Embryonic facial prominence (tissue), 1 donor: Measurements from ENCODE around the gene F3.
"Not testable (repeated sequence)": the region's sequence is repeated elsewhere in the genome, so short reads cannot be mapped to it uniquely, and the experiment has no call there.

Experiments
- DNase-seq: peaks from one replicate; pipeline ENCODE4 v3.0.0-alpha.2; 2016; ENCODE audit errors: extremely low spot score

Gene F3

DNA sequence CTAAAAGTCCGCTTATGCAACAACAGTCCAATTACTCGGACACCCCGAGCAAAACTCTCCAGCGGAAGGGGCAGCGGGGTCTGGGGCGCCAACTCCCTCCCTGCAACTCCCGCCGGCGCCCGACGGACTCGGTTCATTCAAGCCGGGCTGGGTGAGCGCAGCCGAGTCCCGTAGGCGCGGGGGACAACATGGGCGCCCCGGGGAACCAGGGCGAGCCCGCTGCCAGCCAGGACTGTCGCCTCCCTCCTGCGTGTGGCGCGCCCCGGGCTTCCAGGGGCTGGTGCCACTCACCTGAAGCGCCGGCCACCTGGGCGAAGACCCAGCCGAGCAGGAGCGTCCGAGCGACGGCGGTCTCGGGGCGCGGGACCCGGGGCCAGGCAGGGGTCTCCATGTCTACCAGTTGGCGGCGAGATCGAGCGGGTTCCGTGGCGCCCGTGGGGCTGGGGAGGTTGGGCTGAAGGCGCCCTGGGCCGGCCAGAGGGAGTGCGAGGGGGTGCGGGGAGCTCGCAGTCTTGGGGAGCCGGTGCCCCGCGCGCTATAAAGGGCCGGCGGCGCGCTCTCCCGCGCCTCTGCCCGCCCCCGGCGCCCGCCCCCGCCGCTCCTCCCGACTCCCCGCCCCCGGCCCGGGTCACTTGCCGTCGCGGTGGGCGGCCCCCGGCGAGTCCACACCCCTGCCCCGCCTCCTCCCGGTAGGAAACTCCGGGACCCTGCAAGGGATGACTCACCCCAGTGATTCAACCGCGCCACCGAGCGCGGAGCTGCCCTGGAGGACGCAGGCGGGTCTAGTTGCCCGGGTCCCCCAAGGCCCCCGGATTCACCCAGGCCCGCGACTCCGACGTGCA lies at the start of gene F3:
Gene F3 (minus strand): TSS at position 514 of the 842 bp plus-strand sequence. CDS start 123 bp downstream, at position 391.
- peak; percentile 37 for DNase-seq

DNA sequence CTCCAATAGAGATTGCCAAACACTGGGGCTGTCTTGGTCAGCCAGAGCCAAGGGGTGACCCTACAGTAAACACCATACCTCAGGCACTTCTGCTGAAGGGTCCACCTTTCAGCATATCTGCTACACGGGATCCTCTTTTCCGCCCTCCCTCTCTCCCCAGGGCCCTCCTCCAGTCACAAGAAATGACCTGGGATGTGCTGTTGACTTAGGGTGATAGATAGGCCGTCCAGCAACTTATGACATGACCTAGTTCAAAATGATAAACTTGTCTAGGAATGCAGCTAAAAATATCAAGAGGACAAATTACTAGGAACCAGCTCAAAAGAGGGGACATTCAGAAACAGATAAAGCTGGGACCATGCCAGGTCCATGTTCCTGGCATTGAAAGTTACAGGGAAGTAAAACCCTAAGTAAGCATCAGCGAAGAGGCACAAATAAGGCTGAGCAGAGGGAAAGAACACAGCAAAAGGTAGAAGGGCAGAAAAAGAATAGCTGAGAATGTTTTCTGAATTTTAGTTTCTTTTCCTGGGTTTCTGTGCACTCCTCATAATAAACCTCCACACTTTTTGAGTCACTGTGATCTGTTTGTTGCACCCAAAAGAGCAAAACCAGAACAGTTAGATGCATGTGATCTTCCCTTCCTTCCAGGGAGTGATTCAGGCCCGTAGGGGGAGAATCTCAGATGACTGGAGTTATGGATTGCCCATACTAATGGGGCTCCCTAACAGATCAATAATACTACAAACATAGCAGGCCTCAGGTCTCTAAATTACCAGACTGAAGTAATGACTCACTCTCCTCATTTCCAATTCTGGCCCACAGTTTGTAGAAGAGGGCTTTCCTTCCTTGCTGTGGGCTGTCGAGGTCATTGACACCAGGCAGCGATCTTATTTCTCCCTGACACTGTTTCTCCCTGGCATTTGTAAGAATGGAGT lies 48.9 kb upstream of the F3 start:
- DNase-seq = no peak

DNA sequence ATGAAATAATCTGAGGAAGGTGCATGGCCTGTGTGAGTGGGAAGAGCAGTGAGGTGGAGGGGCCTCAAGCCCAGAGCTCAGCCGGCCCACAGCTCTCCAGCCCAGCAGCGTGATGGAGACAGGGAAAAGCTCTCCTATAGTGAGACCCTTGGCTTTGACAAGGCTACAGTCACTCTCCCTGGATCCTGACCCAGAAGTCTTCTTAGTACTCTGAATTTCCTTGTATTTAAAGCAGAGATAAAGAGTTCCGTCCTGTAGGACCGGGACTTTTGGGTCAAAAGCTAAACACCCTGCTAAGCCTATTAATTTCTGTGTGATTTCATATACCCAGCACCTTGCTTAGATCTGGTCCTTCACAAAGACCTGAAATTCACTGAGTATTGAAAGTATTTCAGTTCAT lies 48.2 kb upstream of the F3 start:
- DNase-seq = no peak

DNA sequence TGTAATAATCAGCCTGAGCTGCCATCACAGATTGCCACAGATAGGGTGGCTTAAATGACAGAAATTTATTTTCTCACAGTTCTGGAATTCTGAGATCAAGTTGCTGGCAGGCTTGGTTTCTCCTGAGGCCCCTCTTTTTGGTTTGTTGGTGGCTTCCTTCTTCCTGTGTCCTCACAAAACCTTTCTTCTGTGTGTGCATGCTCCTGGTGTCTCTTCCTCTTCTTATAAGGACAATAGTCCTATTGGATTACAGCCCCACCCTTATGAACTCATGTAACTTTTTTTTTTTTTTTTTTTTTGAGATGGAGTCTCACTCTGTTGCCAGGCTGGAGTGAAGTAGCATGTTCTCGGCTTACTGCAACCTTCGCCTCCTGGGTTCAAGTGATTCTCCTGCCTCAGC lies 41.0 kb upstream of the F3 start:
- DNase-seq = no peak

DNA sequence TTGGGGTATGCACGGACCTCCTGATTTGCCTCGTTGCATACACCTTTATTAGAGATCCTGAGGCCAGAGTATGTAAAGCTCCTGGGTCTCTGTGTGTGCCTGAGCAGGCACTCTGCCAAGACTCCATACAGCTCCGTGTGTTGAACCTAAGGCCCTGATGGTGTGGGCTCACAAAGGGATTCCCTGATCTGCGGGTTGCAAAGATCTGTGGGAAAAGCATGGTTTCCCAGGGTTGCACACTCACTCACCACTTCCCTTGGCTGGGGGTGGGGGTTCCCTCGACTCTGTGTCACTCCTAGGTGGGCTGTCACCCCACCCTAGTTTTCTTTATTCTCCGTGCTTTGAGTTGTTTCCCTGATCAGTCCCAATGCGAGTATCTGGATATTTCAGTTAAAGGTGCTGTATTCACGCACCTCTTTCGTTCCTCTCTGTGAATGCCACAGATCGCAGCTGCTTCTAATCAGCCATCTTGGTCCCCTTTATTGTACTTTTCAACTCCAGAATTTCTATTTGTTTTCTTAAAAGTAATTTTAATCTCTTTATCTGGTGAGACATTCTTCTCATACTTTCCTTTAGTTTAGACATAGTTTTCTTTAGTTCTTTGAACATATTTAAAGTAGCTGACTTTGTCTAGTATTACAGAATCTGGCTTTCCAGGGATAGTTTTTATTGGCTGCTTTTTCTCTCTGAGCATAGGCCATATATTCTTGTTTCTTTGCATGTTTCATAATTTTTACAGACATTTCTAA lies 39.0 kb upstream of the F3 start:
- no peak for DNase-seq

DNA sequence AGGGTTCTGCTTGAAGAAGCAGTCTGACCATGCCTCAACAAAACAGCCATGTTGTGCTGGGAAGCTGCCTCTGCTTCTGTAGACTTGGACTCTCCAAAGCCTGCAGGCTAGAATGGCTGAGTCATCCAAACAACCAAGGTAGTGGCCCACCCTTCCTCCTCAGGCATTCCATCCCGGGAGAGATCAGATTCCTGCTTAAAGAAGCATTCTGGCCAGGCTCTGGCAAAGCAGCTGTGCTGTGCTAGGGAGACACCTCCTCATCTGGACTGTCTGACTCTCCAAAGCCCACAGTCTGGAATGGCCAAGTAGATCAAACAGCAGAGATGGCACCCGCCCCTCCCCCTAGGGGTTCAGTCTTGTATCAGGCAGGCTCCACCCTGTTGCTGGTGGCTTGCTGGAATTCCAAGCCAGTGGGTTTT lies 38.3 kb upstream of the F3 start:
- no peak for DNase-seq

DNA sequence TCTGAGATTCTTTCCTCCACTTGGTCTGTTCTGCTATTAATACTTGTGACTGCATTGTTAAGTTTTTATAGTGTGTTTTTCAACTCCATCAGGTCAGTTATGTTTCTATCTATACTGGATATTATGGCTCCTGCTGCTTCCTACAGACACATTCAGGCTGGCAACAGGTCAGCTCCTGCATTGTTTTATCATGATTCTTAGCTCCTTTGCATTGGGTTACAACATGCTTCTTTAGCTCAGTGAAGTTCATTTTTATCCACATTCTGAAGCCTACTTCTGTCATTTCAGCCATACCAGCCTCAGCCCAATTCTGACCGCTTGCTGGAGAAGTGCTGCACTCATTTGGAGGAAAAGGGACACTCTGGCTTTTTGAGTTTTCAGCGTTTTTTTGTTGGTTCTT lies 37.3 kb upstream of the F3 start:
- no peak for DNase-seq

DNA sequence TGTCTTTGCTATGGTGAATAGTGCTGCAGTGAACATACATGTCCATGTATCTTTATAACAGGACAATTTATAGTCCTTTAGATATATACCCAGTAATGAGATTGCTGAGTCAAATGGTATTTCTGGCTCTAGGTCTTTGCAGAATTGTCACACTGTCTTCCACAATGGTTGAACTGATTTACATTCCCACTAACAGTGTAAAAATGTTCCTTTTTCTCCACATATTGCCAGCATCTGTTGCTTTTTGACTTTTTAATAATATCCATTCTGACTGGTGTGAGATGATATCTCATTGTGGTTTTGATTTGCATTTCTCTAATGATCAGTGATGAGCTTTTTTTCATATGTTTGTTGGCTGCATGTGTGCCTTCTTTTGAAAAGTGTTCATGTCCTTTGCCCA lies 32.4 kb upstream of the F3 start:
- DNase-seq = not testable (repeated sequence)

DNA sequence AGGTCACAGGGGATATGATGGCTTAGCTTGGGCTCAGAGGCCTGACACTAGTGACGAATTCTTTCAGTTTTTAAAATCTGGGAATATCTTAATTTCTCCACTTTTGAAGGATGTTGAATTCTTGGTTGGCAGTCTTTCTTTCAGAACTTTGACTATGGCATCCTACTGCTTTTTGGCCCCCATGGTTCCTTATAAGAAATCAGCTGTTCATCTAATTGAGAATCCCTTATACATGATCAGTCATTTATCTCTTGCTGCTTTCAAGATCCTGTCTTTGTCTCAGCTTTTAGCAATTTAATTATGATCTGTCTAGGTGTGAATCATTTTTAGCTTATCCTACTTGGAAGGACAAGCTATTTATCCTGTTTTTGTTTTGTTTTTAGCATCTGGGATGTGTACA lies 31.2 kb upstream of the F3 start:
- DNase-seq = no peak

DNA sequence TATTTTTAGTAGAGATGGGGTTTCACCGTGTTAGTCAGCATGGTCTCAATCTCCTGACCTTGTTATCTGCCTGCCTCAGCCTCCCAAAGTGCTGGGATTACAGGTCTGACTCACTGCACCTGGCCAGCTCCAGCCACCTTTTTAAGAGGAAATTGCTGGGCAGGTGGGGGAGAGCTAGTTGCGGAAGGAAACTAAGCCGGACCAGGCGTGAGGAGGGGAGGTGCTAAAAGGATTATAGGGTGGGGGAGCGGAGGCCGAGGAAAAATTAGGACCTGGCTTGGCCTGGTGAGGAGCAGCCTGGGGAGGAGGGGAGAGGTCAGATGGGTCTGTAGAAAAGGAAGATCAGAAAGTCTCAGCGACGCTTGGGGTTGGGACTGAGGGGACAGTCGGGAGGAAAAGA lies 29.4 kb upstream of the F3 start:
- DNase-seq = not testable (repeated sequence)

DNA sequence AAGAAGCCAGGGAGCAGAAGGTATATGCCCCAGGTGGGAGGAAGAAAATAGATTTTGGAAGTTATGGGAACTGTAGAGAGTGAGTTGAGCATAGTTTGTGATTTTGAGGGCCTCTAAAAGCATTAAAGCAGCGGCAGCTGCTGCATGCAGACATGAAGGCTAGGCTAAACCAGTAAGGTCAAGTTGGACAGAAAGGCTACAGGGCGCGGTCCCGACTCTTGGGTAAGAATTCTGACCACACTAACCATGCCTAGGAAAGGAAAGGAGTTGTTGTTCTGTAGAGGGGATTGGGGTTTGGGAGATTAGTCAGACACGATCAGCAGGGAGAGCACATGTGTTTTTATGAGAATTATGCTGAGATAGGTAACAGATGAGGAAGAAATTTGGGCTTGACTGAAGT lies 27.2 kb upstream of the F3 start:
- DNase-seq = not testable (repeated sequence)

DNA sequence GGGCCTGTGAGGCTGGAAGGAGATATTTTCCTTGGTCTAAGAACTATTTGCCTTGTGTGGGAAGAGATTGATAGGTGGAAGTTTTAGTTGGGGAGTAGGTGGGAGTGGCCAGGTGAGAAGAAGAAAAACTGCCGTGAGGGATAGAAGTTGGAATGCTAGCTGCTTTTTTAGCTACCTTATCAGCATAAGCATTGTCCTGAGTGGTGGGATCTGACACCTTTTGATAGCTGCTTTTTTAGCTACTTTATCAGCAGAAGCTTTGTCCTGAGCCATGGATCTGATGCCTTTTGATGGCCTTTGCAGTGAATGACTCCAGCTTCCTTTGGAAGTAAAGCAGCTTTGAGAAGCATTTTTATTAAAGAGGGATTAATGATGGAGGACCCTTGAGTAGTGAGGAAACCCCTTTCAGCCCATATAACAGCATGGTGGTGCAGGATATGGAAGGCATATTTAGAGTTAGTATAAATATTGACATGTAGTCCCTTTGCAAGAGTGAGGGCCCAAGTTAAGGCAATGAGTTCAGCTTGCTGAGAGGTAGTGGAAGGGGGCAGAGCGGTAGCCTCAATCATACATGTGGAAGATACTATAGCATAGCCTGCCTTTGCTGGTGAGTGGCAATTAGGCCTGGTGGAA lies 26.5 kb upstream of the F3 start:
- DNase-seq = not testable (repeated sequence)

DNA sequence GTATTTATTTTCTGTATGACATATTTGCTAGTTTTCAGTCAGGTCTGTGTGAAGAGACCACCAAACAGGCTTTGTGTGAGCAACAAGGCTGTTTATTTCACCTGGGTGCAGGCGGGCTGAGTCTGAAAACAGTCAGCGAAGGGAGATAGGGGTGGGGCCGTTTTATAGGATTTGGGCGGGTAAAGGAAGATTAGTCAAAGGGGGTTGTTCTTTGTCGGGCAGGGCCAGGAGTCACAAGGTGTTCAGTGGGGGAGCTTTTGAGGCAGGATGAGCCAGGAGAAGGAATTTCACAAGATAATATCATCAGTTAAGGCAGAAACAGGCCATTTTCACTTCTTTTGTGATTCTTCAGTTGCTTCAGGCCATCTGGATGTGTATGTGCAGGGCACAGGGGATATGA lies 24.9 kb upstream of the F3 start:
- DNase-seq = not testable (repeated sequence)

DNA sequence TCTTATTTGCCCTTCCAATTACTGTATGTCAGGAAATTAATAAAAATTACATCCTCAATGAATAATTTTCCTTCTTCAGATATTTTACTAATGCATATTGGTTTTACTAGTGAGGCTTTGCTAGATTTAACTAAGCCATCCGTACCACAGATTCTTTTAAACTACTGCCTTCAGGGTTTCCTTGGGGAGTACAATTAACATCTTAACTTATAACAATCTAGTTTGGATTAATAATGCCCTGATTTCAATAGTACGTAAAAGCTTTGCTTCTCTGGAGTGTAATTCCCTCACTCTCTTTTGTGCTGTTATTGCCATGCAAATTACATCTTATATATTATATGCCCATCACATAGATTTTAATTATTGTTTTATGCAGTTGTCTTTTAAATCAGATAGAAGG lies 24.3 kb upstream of the F3 start:
- DNase-seq = no peak

DNA sequence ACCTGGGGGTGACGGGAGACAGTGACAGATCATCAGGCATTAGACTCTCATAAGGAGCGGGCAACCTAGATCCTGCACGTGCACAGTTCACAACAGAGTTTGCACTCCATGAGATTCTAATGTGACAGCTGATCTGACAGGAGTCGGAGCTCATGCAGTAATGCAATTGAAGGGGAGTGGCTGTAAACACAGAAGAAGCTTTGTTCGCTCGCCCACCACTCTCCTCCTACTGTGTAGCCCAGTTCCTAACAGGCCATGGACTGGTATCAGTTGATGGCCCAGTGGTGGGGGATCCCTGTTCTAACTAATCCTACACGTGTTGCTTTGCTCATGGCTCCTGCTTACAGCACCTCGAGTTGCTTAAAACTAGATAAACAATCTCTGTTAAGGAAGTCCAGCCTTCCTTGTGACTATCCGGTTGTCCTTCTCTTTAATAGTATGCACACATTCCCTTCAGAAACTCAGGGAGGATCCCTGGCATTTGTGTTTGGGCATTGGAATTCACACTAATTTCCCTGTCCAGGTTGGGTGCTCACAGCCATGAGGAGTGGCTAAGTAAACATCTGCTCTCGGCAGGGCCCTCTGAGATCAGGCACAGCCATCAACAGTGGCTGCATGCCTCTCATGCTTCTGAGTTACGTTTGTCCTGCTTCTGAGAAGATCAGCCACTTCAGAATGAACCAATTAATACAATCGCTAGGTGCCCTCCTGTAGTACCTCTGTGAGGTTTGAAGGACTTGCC lies 21.1 kb upstream of the F3 start:
- DNase-seq = no peak

DNA sequence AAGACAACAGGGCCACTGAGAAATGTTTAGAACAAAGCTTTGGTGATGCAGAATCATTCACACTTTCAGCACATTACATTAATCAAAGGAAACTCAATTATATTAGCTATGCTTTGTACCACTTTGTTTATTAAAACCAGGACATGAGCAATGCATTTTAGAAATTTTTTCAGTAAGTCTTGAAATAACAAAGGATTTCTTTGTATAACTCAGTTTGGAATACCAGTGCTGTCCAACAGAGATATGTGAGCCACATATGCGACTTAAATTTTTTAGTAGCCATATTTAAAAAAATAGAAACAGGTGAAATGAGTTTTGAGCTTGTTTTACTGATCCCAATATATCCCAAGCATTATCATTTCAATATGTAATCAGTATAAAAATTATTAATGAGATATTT lies 18.8 kb upstream of the F3 start:
- DNase-seq = no peak

DNA sequence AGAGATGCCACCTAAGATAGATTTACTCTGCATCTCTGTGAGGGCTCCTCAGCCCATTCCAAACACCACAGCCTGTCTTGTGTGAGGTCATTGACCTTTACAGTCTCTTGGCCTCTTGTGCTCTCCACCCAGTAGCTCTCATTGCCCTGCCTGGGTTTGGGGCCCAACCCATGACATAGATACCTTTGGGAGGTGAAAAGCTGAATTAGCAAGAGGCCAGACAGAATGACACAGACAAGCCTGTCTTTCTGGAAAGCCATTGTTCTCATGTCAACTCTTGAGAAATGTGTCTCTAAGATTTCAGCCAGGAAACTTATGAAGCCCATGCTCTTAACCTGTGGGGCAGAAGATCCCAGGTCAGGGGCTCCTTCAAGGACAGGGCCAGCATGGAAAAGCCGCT lies 18.4 kb upstream of the F3 start:
- DNase-seq = no peak

DNA sequence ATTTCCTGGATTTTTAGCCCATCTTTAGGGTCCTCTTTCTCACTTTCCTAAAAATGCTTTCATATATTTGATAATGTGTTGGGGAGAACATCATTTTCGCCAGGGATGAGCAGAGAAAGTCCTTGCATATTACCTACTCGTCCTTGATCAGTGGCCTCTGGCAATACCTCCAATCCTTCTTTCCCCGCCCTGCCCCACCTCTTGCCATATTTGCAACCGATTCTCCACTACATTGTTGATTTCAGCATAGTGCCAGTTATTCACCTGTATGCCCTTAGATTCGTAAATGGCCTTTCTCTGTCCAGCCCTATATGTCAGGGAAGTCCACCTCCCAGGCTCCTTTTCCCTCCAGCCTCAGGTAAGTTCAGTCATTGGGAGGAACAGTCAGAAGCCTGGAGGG lies 13.5 kb upstream of the F3 start:
- no peak for DNase-seq

DNA sequence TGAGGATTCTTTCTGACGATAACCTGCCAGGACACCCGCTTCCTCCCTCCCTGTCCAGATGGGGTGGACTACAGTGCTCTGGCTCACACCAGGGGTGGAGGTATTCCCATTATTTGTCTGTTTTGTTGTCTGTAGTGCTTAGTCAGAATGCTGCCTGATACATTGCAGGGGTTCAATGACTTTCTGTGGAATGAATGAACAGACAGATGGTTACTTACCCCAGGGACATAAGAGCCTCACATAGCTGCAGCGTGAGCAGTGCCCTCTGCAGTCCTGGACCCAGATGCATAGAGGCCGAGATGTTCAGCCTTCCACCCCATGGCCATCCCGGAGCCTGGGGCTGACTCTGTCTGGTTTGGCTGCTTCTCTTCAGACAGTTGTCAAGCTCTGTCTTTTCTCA lies 13.0 kb upstream of the F3 start:
- DNase-seq = no peak

DNA sequence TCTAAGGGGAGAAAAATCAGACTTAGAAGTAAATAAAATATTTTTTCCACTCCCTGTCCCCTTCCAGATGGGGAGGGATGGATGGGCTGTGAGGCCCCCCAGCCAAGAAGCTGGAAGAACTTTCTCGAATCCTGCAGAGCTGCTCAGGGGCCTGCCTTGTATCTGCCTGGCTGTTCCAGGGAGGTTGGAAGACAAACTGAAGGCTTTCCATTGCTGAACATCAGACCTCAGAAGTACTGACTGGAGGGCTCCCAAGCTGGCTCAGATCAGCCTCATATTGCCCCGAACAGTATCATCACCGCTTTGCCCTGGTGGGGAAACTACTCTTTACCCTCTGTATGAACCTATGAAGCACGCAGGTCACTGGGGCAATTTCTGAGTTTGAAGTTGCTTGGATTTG lies 12.4 kb upstream of the F3 start:
- DNase-seq = no peak

DNA sequence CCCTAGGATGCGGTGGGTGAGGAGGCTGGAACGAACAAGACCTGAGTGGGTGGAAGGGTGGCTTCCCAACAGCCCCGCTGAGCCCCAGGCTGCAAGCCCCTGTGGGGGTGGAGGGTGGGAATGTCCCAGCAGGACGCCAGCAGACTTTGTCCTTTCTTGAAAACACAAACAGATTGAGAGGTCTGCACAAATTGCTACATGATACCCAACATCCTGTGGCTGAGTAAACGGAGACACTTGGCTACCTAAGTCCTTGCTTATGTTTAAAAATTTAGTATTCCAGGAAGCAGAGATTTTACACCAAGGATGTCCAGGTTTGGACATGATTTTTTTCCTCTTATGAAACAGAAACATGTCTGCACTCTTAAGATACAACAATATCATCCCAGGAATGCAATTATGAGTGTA lies 11.8 kb upstream of the F3 start:
- DNase-seq = no peak
